Right atrium auricular region (tissue), 2 donors: ENCODE measurements around the gene BAZ1B. TPM values are rescaled to one million over a fixed set of nuclear protein-coding genes. Genes with fewer than 3 reads are reported as not detected.
A peak's percentile ranks its signal among the peaks of the same experiment; 100 is the strongest.
"Not testable (repeated sequence)": the region's sequence is repeated elsewhere in the genome, so short reads cannot be mapped to it uniquely, and the experiment has no call there.

Source experiments
- DNase-seq: peaks from one replicate; pipeline ENCODE4 v3.0.0-alpha.2; 2019; ENCODE audit warnings: low spot score
- H3K27ac ChIP-seq, 2 donors: fragments of 200-600 bp; sonication (generic); 1 replicate in 1 of 2; 2 replicates in 1 of 2; pipeline ENCODE4 v1.5.1; 2016 to 2019
- H3K27me3 ChIP-seq, 2 donors: fragments of 200-600 bp; sonication (generic); one replicate each; pipeline versions ENCODE4 v1.5.1 to v1.6.0; 2017 to 2019
- H3K36me3 ChIP-seq: fragments of 200-600 bp; sonication (generic); one replicate; pipeline ENCODE4 v1.5.1; 2016
- H3K4me1 ChIP-seq, 2 donors: fragments of 200-600 bp; sonication (generic); one replicate each; pipeline versions ENCODE4 v1.5.1 to v1.6.0; 2017 to 2019
- H3K4me3 ChIP-seq, 2 donors: fragments of 200-600 bp; sonication (generic); 1 replicate in 1 of 2; 2 replicates in 1 of 2; pipeline ENCODE4 v1.5.1; 2017 to 2019; ENCODE audit warnings: mild to moderate bottlenecking in 1 of 2, moderate library complexity in 1 of 2
- H3K9me3 ChIP-seq, 2 donors: fragments of 200-600 bp; sonication (generic); one replicate each; pipeline ENCODE4 v1.5.1; 2019
- total RNA-seq, 2 donors: library from RNA; depleted of rRNA; stranded (reverse); fragments of >200 nt; gene quantifications; one replicate each; pipeline ENCODE4 v1.1.0, GENCODE V29; 2016
- TF ChIP-seq, protein P1 (sequence below), 2 donors: fragments of 200-600 bp; sonication (generic); IDR thresholded peaks; one replicate each; pipeline ENCODE4 v1.5.1; 2019; ENCODE audit warnings: antibody characterized with exemption in 2 of 2

Gene BAZ1B
- total RNA-seq, 2 donors from 2014 or later, result 29.0 to 37.7 TPM

DNA sequence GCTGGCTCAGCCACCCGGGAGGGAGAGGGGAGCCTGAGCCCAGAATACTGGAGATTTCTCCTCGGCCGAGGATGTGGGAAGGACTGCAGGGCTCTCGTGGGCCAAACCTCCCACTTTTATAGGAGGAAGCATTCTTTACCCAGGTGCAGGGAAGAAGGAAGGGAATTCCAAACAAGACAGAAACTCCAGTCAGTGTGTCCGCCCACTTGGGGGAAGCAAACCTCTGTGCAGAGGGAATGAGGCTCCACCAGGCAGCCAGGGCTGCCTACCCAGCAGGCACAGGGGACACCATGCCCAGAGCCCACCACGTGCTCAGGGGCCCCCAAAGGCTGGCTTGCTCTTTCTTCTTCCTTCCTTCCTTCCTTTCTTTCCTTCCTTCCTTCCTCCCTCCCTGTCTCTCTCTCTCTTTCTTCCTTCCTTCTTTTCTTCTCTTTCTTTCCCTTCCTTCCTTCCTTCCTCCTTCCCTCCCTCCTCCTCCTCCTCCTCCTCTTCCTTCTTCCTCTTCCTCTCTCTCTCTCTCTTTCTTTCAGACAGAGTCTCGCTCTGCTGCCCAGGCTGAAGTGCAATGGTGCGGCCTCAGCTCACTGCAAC is 103.9 kb downstream of the BAZ1B start:
- TF ChIP-seq, protein P1, sequence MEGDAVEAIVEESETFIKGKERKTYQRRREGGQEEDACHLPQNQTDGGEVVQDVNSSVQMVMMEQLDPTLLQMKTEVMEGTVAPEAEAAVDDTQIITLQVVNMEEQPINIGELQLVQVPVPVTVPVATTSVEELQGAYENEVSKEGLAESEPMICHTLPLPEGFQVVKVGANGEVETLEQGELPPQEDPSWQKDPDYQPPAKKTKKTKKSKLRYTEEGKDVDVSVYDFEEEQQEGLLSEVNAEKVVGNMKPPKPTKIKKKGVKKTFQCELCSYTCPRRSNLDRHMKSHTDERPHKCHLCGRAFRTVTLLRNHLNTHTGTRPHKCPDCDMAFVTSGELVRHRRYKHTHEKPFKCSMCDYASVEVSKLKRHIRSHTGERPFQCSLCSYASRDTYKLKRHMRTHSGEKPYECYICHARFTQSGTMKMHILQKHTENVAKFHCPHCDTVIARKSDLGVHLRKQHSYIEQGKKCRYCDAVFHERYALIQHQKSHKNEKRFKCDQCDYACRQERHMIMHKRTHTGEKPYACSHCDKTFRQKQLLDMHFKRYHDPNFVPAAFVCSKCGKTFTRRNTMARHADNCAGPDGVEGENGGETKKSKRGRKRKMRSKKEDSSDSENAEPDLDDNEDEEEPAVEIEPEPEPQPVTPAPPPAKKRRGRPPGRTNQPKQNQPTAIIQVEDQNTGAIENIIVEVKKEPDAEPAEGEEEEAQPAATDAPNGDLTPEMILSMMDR (IDR thresholded peaks at IDR 0.05), result no peak
- Histone ChIP-seq H3K27ac (no peak overlapping the region), H3K27me3 (no peaks in the 10 kb centered on the region), H3K9me3 (no peaks in the 10 kb centered on the region), H3K4me1 (no peaks in the 10 kb centered on the region), H3K4me3 (no peak overlapping the region), H3K36me3 (no peaks in the 10 kb centered on the region)
- DNase-seq, result no peak

- H3K36me3 ChIP-seq, H3K27me3 ChIP-seq, H3K27ac ChIP-seq, H3K4me1 ChIP-seq, H3K4me3 ChIP-seq, H3K9me3 ChIP-seq: not testable (repeated sequence)
- DNase-seq, result peak; percentile 69
These were observed 111.5 kb downstream of the BAZ1B start for GRCh38 chr7:73410541-73411131.

- not testable (repeated sequence) for H3K36me3 ChIP-seq, H3K27me3 ChIP-seq, H3K4me3 ChIP-seq, H3K9me3 ChIP-seq, H3K27ac ChIP-seq, H3K4me1 ChIP-seq, DNase-seq
These were observed 117.2 kb downstream of the BAZ1B start for GRCh38 chr7:73404860-73405259.

- H3K27ac ChIP-seq, H3K9me3 ChIP-seq, H3K4me1 ChIP-seq, H3K27me3 ChIP-seq, H3K36me3 ChIP-seq: not testable (repeated sequence)
- peak overlapping the region in 1 of 2 donors; percentile 28 for H3K4me3 ChIP-seq
- peak; percentile 79 for DNase-seq
These were observed 122.7 kb downstream of the BAZ1B start for GRCh38 chr7:73399185-73400050.

- Histone ChIP-seq H3K4me1 (no peaks in the 10 kb centered on the region), H3K36me3 (no peaks in the 10 kb centered on the region), H3K9me3 (no peaks in the 10 kb centered on the region), H3K4me3 (peak overlapping the region in 1 of 2 donors; percentile 9), H3K27me3 (no peaks in the 10 kb centered on the region), H3K27ac (no peak overlapping the region)
- DNase-seq, result no peak
- TF ChIP-seq, protein P1 (IDR thresholded peaks at IDR 0.05), result no peak
These were observed 124.4 kb downstream of the BAZ1B start for GRCh38 chr7:73397521-73398281.

DNA sequence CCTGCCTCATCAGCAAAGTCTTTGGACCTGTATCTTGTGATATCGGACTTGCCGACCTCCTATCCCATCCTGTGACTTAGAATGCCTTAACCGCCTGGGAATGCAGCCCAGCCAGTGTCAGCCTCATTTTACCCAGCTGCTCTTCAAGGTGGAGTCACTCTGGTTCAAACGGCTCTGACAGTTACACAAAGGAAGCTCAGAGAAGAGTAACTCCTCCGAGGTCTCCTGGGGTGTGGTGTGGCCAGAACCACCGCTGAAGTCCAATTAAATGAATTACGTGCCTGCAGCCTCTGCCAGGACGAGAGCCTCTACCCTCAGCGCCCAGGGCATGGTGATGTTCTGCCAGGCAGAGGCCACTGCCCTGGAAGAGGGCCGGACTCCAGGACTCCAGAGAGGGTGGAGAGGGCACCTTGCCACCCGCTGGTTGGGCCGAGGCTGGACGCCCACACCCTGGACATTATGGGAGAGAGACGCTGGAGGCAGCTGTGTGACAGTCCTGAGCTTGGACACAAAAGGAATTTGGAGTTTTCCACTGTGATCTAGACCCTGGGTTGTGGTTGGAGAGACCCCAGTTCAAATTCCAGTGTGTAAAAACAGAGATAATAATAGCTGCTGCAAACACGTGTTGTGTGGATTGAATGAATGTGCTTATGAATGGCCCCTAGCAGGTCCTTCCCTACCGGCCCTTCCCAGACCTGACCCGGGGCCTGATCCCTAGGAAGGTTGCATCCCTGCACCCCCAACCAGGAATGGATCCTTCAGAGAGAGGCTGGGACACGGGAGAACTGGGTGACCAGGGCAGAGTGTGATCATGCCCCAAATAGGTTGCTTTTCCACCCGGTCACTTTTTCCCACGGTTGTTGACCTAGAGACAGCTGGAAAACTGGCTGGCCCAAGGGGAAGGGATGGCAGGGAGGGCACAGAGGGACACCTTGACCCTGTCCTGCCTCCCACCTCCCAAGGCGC is 126.3 kb downstream of the BAZ1B start:
- Histone ChIP-seq H3K4me1 (no peaks in the 10 kb centered on the region), H3K36me3 (no peaks in the 10 kb centered on the region), H3K9me3 (no peaks in the 10 kb centered on the region), H3K4me3 (no peak overlapping the region), H3K27ac (no peak overlapping the region), H3K27me3 (no peaks in the 10 kb centered on the region)
- TF ChIP-seq, protein P1 (IDR thresholded peaks at IDR 0.05), result no peak
- DNase-seq, result no peak
